ENCODE results near the gene SLC43A3.
"Not testable (repeated sequence)": the region's sequence is repeated elsewhere in the genome, so short reads cannot be mapped to it uniquely, and the experiment has no call there.

Gene SLC43A3

GRCh38 chr11:57378186-57378585, 48.7 kb downstream of the SLC43A3 start:
- no peak for DNase-seq (ENCODE audit: low spot score)

GRCh38 chr11:57377107-57377506, 49.8 kb downstream of the SLC43A3 start:
- DNase-seq (ENCODE audit: low spot score) = no peak

- no peak for DNase-seq (ENCODE audit: low spot score)
Measured at GRCh38 chr11:57376095-57377090, 50.5 kb downstream of the SLC43A3 start.

GRCh38 chr11:57375490-57375889, 51.4 kb downstream of the SLC43A3 start:
- DNase-seq (ENCODE audit: low spot score) = no peak

GRCh38 chr11:57374966-57375365, 52.0 kb downstream of the SLC43A3 start:
- no peak for DNase-seq (ENCODE audit: low spot score)

- DNase-seq (ENCODE audit: low spot score) = no peak
Measured at GRCh38 chr11:57373146-57373545, 53.8 kb downstream of the SLC43A3 start.

- no peak for DNase-seq (ENCODE audit: low spot score)
Measured at GRCh38 chr11:57370941-57371340, 56.0 kb downstream of the SLC43A3 start.

- no peak for DNase-seq (ENCODE audit: low spot score)
Measured at GRCh38 chr11:57370251-57370650, 56.7 kb downstream of the SLC43A3 start.

- DNase-seq (ENCODE audit: low spot score) = no peak
Measured at GRCh38 chr11:57368845-57369232, 58.1 kb downstream of the SLC43A3 start.

GRCh38 chr11:57368106-57368844, 58.6 kb downstream of the SLC43A3 start:
- DNase-seq (ENCODE audit: low spot score) = no peak

- no peak for DNase-seq (ENCODE audit: low spot score)
Measured at GRCh38 chr11:57364851-57365660, 61.9 kb downstream of the SLC43A3 start.

GRCh38 chr11:57363131-57364080, 63.5 kb downstream of the SLC43A3 start:
- no peak for DNase-seq (ENCODE audit: low spot score)

GRCh38 chr11:57361926-57362325, 65.0 kb downstream of the SLC43A3 start:
- no peak for DNase-seq (ENCODE audit: low spot score)

GRCh38 chr11:57361420-57361819, 65.5 kb downstream of the SLC43A3 start:
- DNase-seq (ENCODE audit: low spot score) = not testable (repeated sequence)

- DNase-seq (ENCODE audit: low spot score) = no peak
Measured at GRCh38 chr11:57360991-57361390, 65.9 kb downstream of the SLC43A3 start.

- DNase-seq (ENCODE audit: low spot score) = no peak
Measured at GRCh38 chr11:57359896-57360690, 66.8 kb downstream of the SLC43A3 start.

GRCh38 chr11:57359396-57359795, 67.5 kb downstream of the SLC43A3 start:
- DNase-seq (ENCODE audit: low spot score) = no peak

GRCh38 chr11:57358991-57359390, 67.9 kb downstream of the SLC43A3 start:
- DNase-seq (ENCODE audit: low spot score) = no peak

- no peak for DNase-seq (ENCODE audit: low spot score)
Measured at GRCh38 chr11:57358543-57358961, 68.4 kb downstream of the SLC43A3 start.

GRCh38 chr11:57357856-57358255, 69.1 kb downstream of the SLC43A3 start:
- no peak for DNase-seq (ENCODE audit: low spot score)

Measured in germinal center (tissue), 1 donor.